ENCODE results near the gene ACTN1.

Gene ACTN1

GRCh38 chr14:68824207-68824516, 154.9 kb downstream of the ACTN1 start:
- TF ChIP-seq ZFX (IDR thresholded peaks at IDR 0.05; ENCODE audit: borderline replicate concordance) (no peak), CTCF (IDR thresholded peaks at IDR 0.05) (no peak)

More at GRCh38 chr14:68824207-68824516, 154.9 kb downstream of the ACTN1 start:
- no peak overlapping the region for H3K27ac ChIP-seq

Measured in 22Rv1 (cell line).